Mesothelial cell of epicardium (in vitro differentiated cells): ENCODE data around the gene PAFAH2. TPM values are rescaled to one million over a fixed set of nuclear protein-coding genes. Genes with fewer than 3 reads are reported as not detected.

Experiments used
- DNase-seq, 2 experiments: peaks; one replicate each; pipeline ENCODE4 v3.0.0; 2021; ENCODE audit warnings: low spot score in 2 of 2; ENCODE audit not compliant: unreplicated experiment in 2 of 2
- H3K27ac Mint-ChIP-seq: 2 replicates; pipeline ENCODE4 v1.8.0; 2021; ENCODE audit warnings: mixed read lengths
- H3K27me3 Mint-ChIP-seq: 2 replicates; pipeline ENCODE4 v1.8.0; 2021; ENCODE audit warnings: low read depth, mixed read lengths
- H3K36me3 Mint-ChIP-seq: 2 replicates; pipeline ENCODE4 v1.8.0; 2021; ENCODE audit warnings: mixed read lengths
- H3K4me1 Mint-ChIP-seq: 2 replicates; pipeline ENCODE4 v1.8.0; 2021; ENCODE audit warnings: mixed read lengths
- H3K4me3 Mint-ChIP-seq: 2 replicates; pipeline ENCODE4 v1.8.0; 2021; ENCODE audit warnings: mild to moderate bottlenecking, moderate library complexity, mixed read lengths
- H3K9me3 Mint-ChIP-seq: 2 replicates; pipeline ENCODE4 v1.8.0; 2021; ENCODE audit warnings: mixed read lengths
- CTCF ChIP-seq: fragments of 200-600 bp; sonication (generic); IDR thresholded peaks from one replicate; pipeline ENCODE4 v1.5.0; 2021; ENCODE audit warnings: antibody characterized with exemption; ENCODE audit not compliant: unreplicated experiment
- total RNA-seq: library from RNA; stranded (reverse); gene quantifications from 3 replicates; pipeline ENCODE4 v1.2.1, GENCODE V29; 2021

PAFAH2 gene
- total RNA-seq, 1 donor from 2014 or later = 9.1 TPM

- H3K9me3 Mint-ChIP-seq = peaks cover 6% of the 10 kb centered on the region
- no peak overlapping the region for H3K4me3 Mint-ChIP-seq
- H3K36me3 Mint-ChIP-seq = peaks cover 30% of the 10 kb centered on the region
- no peak for TF ChIP-seq CTCF
- H3K27me3 Mint-ChIP-seq = no peaks in the 10 kb centered on the region
- no peak overlapping the region for H3K27ac Mint-ChIP-seq
- no peak for DNase-seq
- peaks cover 4% of the 10 kb centered on the region for H3K4me1 Mint-ChIP-seq
Measured at GRCh38 chr1:25955553-25955952, 42.3 kb downstream of the PAFAH2 start.

GRCh38 chr1:25954282-25954938 lies 43.5 kb downstream of the PAFAH2 start:
- Mint-ChIP-seq H3K9me3 (peaks cover 9% of the 10 kb centered on the region), H3K36me3 (peaks cover 20% of the 10 kb centered on the region), H3K4me3 (no peak overlapping the region), H3K27me3 (no peaks in the 10 kb centered on the region), H3K27ac (no peak overlapping the region), H3K4me1 (peaks cover 4% of the 10 kb centered on the region)
- no peak for DNase-seq
- TF ChIP-seq CTCF = no peak

- Mint-ChIP-seq H3K9me3 (peaks cover 3% of the 10 kb centered on the region), H3K27me3 (no peaks in the 10 kb centered on the region), H3K4me3 (no peak overlapping the region), H3K4me1 (peaks cover 4% of the 10 kb centered on the region), H3K27ac (no peak overlapping the region), H3K36me3 (peaks cover 5% of the 10 kb centered on the region)
- DNase-seq = no peak
- no peak for TF ChIP-seq CTCF
Measured at GRCh38 chr1:25952841-25953401, 44.9 kb downstream of the PAFAH2 start.

- Mint-ChIP-seq H3K36me3 (peaks cover 2% of the 10 kb centered on the region), H3K9me3 (peaks cover 9% of the 10 kb centered on the region), H3K27me3 (no peaks in the 10 kb centered on the region), H3K27ac (no peak overlapping the region), H3K4me3 (no peak overlapping the region), H3K4me1 (peaks cover 4% of the 10 kb centered on the region)
- no peak for DNase-seq
- TF ChIP-seq CTCF = no peak
Measured at GRCh38 chr1:25948641-25949040, 49.2 kb downstream of the PAFAH2 start.

- TF ChIP-seq CTCF = no peak
- no peak for DNase-seq
- Mint-ChIP-seq H3K9me3 (peaks cover 22% of the 10 kb centered on the region), H3K4me1 (no peaks in the 10 kb centered on the region), H3K36me3 (peaks cover 2% of the 10 kb centered on the region), H3K4me3 (no peak overlapping the region), H3K27ac (no peak overlapping the region), H3K27me3 (no peaks in the 10 kb centered on the region)
Measured at GRCh38 chr1:25947027-25947426, 50.8 kb downstream of the PAFAH2 start.
